AG04450 (cell line): Measurements from ENCODE around the gene CA7. TPM values are rescaled to one million over a fixed set of nuclear protein-coding genes. Genes with fewer than 3 reads are reported as not detected.

Source experiments
- CTCF ChIA-PET: fragments of 300-600, 350-600 bp; formaldehyde crosslinking; extraction: SDS; loops from one replicate; lab custom pipeline; 2022; ENCODE audit warnings: antibody characterized with exemption, inconsistent platforms; lab: Charles Lee
- POLR2A ChIA-PET: fragments of 350-600 bp; formaldehyde crosslinking; extraction: SDS; loops from one replicate; lab custom pipeline; 2021; ENCODE audit warnings: antibody characterized with exemption, inconsistent platforms; lab: Yijun Ruan, JAX
- DNase-seq: peaks from one replicate; pipeline ENCODE4 v3.0.0-alpha.2; 2011; ENCODE audit warnings: low read depth, low spot score
- H3K27ac ChIP-seq: one replicate; pipeline ENCODE4 v1.5.1; 2012; ENCODE audit warnings: low read depth, low read length, control low read depth
- H3K27me3 ChIP-seq: one replicate; pipeline ENCODE4 v1.6.0; 2012; ENCODE audit warnings: low read length; ENCODE audit not compliant: control insufficient read depth, insufficient read depth
- H3K4me3 ChIP-seq: 2 replicates; pipeline ENCODE4 v1.5.1; 2011; ENCODE audit warnings: mild to moderate bottlenecking, low read depth, low read length, control low read depth
- H3K9me3 ChIP-seq: 2 replicates; pipeline ENCODE4 v1.5.1; 2012; ENCODE audit warnings: low read length; ENCODE audit not compliant: control insufficient read depth, insufficient read depth
- CTCF ChIP-seq: IDR thresholded peaks from 2 replicates; pipeline ENCODE4 v1.5.1; 2011; ENCODE audit warnings: low read depth, low read length, control low read depth, inconsistent platforms
- polyA plus RNA-seq: library from polyadenylated mRNA; depleted of rRNA; stranded (reverse); fragments of >200 nt; gene quantifications from 2 replicates; pipeline ENCODE4 v1.2.3, GENCODE V29; 2011

The CA7 gene
- polyA plus RNA-seq, 1 experiment, result not detected

DNA sequence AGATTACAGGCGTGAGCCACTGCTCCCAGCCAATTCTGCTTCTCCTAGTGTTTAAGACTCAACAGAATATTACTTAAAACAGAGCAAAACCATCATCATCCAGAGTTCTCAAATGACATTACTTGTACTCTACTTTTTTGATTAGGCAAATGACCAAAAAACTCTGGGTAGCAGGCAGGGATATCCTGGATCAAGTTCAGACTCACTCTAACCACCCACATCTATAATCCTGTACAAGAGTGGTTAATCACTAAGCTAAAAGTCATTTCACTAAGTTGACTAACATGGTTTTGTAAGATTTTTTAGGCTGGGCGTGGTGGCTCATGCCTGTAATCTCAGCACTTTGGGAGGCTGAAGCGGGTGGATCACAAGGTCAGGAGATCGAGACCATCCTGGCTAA is 20.2 kb upstream of the CA7 start:
- POLR2A ChIA-PET, result no interaction called here

GRCh38 chr16:66830422-66831404 is 13.5 kb upstream of the CA7 start, which contains the start of gene NAE1:
Gene NAE1 (minus strand): TSS chr16:66830976. CDS start chr16:66830899, 77 bp downstream.
- peak within 1 kb of the TSS; percentile 68 for H3K4me3 ChIP-seq
- no peaks in the 10 kb centered on the region for H3K9me3 ChIP-seq
- H3K27me3 ChIP-seq, result peaks cover 3% of the 10 kb centered on the region
- DNase-seq, result peak; percentile 53
- H3K27ac ChIP-seq, result no peak within 1 kb of the TSS
- CTCF ChIA-PET, result interaction anchor here (0.5 to 7.2 kb wide), 72 partner anchors 8 to 1608 kb away, joined by 3 to 161 read pairs (median 5); partner anchors contain the start of genes CA7, DYNC1LI2 and PDP2
- TF ChIP-seq CTCF, result peak; percentile 89
- POLR2A ChIA-PET, result interaction anchor here (0.9 to 1.4 kb wide), 4 partner anchors 13 to 44 kb away, joined by 3 to 11 read pairs (median 5); no protein-coding TSS in a partner anchor

More for the DNA sequence above, 20.2 kb upstream of the CA7 start:
- TF ChIP-seq CTCF, result no peak
- Histone ChIP-seq H3K27ac (no peak overlapping the region), H3K9me3 (no peaks in the 10 kb centered on the region), H3K4me3 (no peak overlapping the region), H3K27me3 (no peaks in the 10 kb centered on the region)
- CTCF ChIA-PET, result interaction anchor here (0.6 to 3.6 kb wide), 4 partner anchors 12 to 72 kb away, joined by 4 to 19 read pairs (median 9); partner anchors contain the start of gene DYNC1LI2
- no peak for DNase-seq

DNA sequence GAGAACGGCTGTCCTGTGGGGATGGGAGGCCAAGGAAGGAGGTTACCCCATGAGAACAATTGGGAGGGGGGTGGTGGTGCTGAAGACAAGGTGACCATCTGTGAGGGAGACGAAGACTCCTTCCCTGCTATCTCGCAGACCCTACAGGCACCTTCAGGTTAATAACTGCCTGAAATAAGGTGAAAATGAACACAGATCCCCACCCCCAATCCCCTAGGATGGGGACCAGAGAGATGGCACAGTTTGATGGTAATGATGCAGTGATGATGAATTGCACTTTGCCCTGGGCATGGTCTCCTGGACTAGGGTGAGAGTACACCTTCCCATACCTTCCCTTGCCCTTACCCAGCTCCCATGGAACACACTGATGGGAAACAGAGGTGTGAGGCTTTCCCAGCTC is 12.0 kb upstream of the CA7 start:
- peaks cover 3% of the 10 kb centered on the region for H3K27me3 ChIP-seq
- POLR2A ChIA-PET, result interaction anchor here (0.7 kb wide), 1 partner anchor 10 kb away, joined by 5 read pairs; no protein-coding TSS in a partner anchor
- H3K9me3 ChIP-seq, result no peaks in the 10 kb centered on the region
- CTCF ChIA-PET, result interaction anchor here (1.8 to 7.2 kb wide), 6 partner anchors 15 to 81 kb away, joined by 3 to 161 read pairs (median 21); partner anchors contain the start of genes CA7 and DYNC1LI2
- no peak for DNase-seq
- no peak overlapping the region for H3K4me3 ChIP-seq
- TF ChIP-seq CTCF, result no peak
- H3K27ac ChIP-seq, result no peak overlapping the region

DNA sequence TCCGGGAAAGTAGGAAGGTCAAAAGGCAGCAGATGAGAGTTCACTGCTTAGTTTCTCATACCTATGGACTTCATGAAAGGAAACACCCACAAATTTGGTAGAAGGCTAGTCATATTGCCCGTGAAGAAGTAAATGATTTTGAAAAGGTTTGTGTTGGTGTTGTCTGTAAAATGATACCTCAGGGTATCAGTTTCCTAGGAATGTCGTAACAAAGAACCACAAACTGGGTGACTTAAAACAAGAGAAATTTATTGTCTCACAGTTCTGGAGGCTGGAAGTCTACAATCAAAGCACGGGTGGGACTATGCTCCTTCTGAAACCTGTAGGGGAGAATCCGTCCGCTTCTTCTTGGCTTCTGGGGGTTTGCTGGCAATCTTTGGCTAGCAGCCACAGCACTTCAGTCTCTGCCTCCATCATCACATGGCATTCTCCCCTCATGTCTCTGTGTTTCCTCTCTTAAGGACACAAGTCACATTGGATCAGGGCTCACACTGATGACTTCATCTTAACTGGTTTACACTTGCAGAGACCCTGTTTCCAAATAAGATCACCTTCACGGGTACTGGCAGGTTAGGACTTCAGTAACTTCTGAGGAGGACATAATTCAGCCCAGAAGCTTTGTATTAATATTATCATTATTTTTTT is 11.4 kb upstream of the CA7 start:
- Histone ChIP-seq H3K9me3 (no peaks in the 10 kb centered on the region), H3K4me3 (no peak overlapping the region), H3K27ac (no peak overlapping the region), H3K27me3 (peaks cover 3% of the 10 kb centered on the region)
- no peak for DNase-seq
- no peak for TF ChIP-seq CTCF
- ChIA-PET CTCF (interaction anchor here (1.8 to 7.2 kb wide), 4 partner anchors 14 to 53 kb away, joined by 3 to 161 read pairs (median 50); partner anchors contain the start of gene CA7), POLR2A (interaction anchor here (0.7 kb wide), 1 partner anchor 10 kb away, joined by 5 read pairs; no protein-coding TSS in a partner anchor)
